ENCODE data around the gene TNS3.

DNA sequence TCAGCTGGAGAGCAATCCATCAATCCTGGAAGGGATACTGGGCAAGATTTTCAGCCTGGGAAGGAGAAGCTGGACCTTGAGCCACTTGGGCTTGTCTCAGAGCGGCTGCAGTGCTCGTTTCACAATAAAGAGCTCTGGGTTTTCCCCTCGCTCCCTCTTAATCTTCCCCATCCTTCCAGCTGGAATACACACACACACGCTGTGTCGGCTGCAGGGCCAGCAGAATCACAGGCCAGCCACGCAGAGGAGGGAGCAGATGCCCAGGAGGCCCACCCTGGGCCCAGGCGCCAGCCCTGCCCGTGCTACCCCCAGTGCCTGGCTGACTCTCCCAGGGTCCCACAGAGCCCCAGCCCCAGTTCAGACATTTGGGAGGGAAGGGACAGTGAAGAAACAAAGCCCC, 255.1 kb downstream of the TNS3 start:
- no peak for TF ChIP-seq ZNF563 (CRISPR knock-in tag; IDR thresholded peaks at IDR 0.05)
- TF ChIP-seq ZNF772 (CRISPR knock-in tag; IDR thresholded peaks at IDR 0.05), result no peak

All from HepG2 (cell line).